K562 (cell line): Measurements from ENCODE around the gene IQCK. TPM values are rescaled to one million over a fixed set of nuclear protein-coding genes. Genes with fewer than 3 reads are reported as not detected.
A peak's percentile ranks its signal among the peaks of the same experiment; 100 is the strongest.

ENCODE experiments used
- CAMTA2 ChIP-seq: fragments of 250-450 bp; sonication (Bioruptor Pico); conservative IDR thresholded peaks from 2 replicates; pipeline ENCODE4 v1.5.1; 2022
- CBFA2T2 ChIP-seq: fragments of 450-650 bp; conservative IDR thresholded peaks from 2 replicates; pipeline ENCODE4 v1.6.1; 2017; ENCODE audit warnings: mild to moderate bottlenecking
- FOXK2 ChIP-seq, 2 experiments: fragments of 450-650 bp; IDR thresholded peaks in 1 of 2; conservative IDR thresholded peaks in 1 of 2; 2 replicates each; pipeline ENCODE4 v1.6.1; 2016; ENCODE audit warnings: low read depth in 2 of 2, mild to moderate bottlenecking in 1 of 2
- GABPA ChIP-seq: fragments of 200-800 bp; sonication (Bioruptor generic); conservative IDR thresholded peaks from 2 replicates; pipeline ENCODE4 v1.6.1; 2016; ENCODE audit warnings: low read depth, missing genetic modification characterization, missing compliant biosample characterization
- KLF10 ChIP-seq: fragments of 250-450 bp; sonication (Bioruptor Pico); IDR thresholded peaks from 2 replicates; pipeline ENCODE4 v1.6.1; 2021; ENCODE audit warnings: matching md5 sums
- MCM3 ChIP-seq: fragments of 450-650 bp; IDR thresholded peaks from 2 replicates; pipeline ENCODE4 v1.6.1; 2016
- PCBP2 ChIP-seq: fragments of 200-400 bp; formaldehyde crosslinking; IDR thresholded peaks from 2 replicates; pipeline ENCODE4 v1.6.1; 2018; ENCODE audit warnings: low read length, low read depth, mild to moderate bottlenecking, moderate library complexity; ENCODE audit not compliant: poor library complexity, severe bottlenecking
- SIN3B ChIP-seq: fragments of 450-650 bp; IDR thresholded peaks from 2 replicates; pipeline ENCODE4 v1.6.1; 2017; ENCODE audit warnings: low read depth, mild to moderate bottlenecking, moderate library complexity
- SMARCA5 ChIP-seq: fragments of 450-650 bp; IDR thresholded peaks from 2 replicates; pipeline ENCODE4 v1.6.1; 2016
- SMARCE1 ChIP-seq: fragments of 450-650 bp; IDR thresholded peaks from 2 replicates; pipeline ENCODE4 v1.7.1; 2016; ENCODE audit warnings: mild to moderate bottlenecking
- TCF7 ChIP-seq: sonication (generic); IDR thresholded peaks from 2 replicates; pipeline ENCODE4 v1.6.1; 2016; ENCODE audit warnings: antibody characterized with exemption, borderline replicate concordance
- TSC22D4 ChIP-seq: fragments of 450-650 bp; IDR thresholded peaks from 2 replicates; pipeline ENCODE4 v1.6.1; 2016; ENCODE audit warnings: missing genetic modification characterization, missing biosample characterization, control low read depth
- ZFP1 ChIP-seq: fragments of 450-650 bp; formaldehyde crosslinking; IDR thresholded peaks from 2 replicates; pipeline ENCODE4 v1.4.0; 2020; ENCODE audit warnings: mild to moderate bottlenecking, mixed read lengths
- ZNF143 ChIP-seq: sonication (generic); formaldehyde crosslinking; IDR thresholded peaks from 2 replicates; pipeline ENCODE4 v1.9.0; 2022; ENCODE audit warnings: mild to moderate bottlenecking, missing genetic modification reagents
- polyA plus RNA-seq, 8 experiments: library from polyadenylated mRNA; depleted of rRNA in 4 of 8; stranded (reverse) in 5 of 8; unstranded in 3 of 8; fragments of >200 nt; fragmentation: Nextera tagmentation in 2 of 8; fragmentation: Illumina TruSeq in 1 of 8; extraction: Ambion mirVana in 2 of 8; extraction: Trizol in 1 of 8; gene quantifications; 2 replicates each; pipeline versions ENCODE4 v1.2.1 to v1.2.3, GENCODE V29; 2011 to 2014; ENCODE audit warnings: inconsistent platforms in 1 of 8, missing spikeins in 1 of 8
- total RNA-seq, 7 experiments: library from RNA; depleted of rRNA in 6 of 7; stranded (reverse); fragments of >200 nt in 6 of 7; fragmentation: Illumina TruSeq in 2 of 7; extraction: Trizol in 2 of 7; gene quantifications; 2 replicates each; pipeline versions ENCODE4 v1.2.1 to v1.2.3, GENCODE V29; 2011 to 2021; ENCODE audit warnings: low replicate concordance in 1 of 7
- TF ChIP-seq, protein P1 (sequence below), 2 experiments: fragments of 450-650 bp; IDR thresholded peaks; 2 replicates each; pipeline ENCODE4 v1.6.1; 2018; ENCODE audit warnings: mild to moderate bottlenecking in 2 of 2, low read depth in 1 of 2; ENCODE audit not compliant: partially characterized antibody in 2 of 2
- TF ChIP-seq, protein P2 (sequence below): sonication (generic); formaldehyde crosslinking; IDR thresholded peaks from 2 replicates; pipeline ENCODE4 v1.8.0; 2022; ENCODE audit warnings: mild to moderate bottlenecking, missing genetic modification reagents
- TF ChIP-seq, protein P3 (sequence below), 2 experiments: fragments of 450-650 bp in 1 of 2; sonication (generic) in 1 of 2; formaldehyde crosslinking in 1 of 2; IDR thresholded peaks in 1 of 2; conservative IDR thresholded peaks in 1 of 2; 2 replicates each; pipeline versions ENCODE4 v1.6.1 to v1.8.1; 2016 to 2023; ENCODE audit warnings: mild to moderate bottlenecking in 2 of 2, moderate library complexity in 2 of 2, inconsistent platforms in 1 of 2, missing genetic modification reagents in 1 of 2
- TF ChIP-seq, protein P4 (sequence below): fragments of 450-650 bp; IDR thresholded peaks from 2 replicates; pipeline ENCODE4 v1.6.1; 2018; ENCODE audit not compliant: partially characterized antibody

Gene IQCK
- total and polyA plus RNA-seq, 9 of the 15 experiments (the other 6 are each of a cell fraction or from before 2014, with no cell fraction given), result 5.2 to 12.2 (median 7.3) TPM

DNA sequence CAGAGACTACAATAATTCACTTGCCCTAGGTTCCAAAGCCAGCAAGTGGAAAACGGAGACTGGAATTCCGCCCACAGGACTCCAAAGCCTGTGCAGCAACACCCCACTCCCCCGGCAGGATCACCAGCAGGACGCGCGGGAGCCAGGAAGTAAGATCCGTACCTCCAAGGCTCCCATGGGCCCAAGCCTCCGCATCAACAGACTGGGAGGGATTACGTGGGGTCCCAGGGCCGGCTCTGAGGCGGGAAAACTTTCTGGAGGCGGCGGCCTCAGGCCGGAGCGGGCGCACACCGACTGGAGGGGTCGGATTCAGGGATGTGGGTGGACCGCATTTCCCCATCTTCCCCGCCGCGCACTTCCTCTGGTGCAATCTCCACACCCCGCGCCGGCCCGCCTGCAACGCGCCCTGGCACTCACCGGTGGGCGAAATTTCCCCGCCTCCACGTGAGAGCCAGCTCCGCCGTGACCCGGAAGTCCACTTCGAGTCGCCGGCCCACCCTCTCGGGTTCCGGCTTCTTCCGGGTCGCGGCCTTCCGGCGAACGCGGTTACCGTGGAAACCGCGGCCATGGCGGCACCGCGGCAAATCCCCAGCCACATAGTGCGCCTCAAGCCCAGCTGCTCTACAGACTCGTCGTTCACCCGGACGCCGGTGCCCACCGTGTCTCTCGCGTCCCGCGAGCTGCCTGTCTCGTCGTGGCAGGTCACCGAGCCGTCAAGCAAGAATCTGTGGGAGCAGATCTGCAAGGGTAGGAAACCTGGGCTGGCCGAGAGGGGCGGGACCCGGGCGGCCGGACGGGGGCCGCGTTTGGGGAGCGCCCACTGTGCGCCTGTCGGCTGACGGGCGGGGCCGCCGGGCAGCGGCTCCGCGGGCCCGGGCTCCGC lies at the start of gene IQCK, which contains the start of gene KNOP1 (continued):
- TF ChIP-seq GABPA (tag) (peak; percentile 99), PCBP2 (no peak), ZFP1 (CRISPR knock-in tag) (no peak), SMARCA5 (no peak), TSC22D4 (tag) (no peak), CAMTA2 (CRISPR knock-in tag) (0 out of 2 replicates have a peak, but pooled peaks have one; percentile 35), MCM3 (no peak), KLF10 (CRISPR knock-in tag) (no peak), SIN3B (no peak; the same call in none of the 2 replicates), SMARCE1 (no peak), TCF7 (no peak), ZNF143 (CRISPR knock-in tag) (no peak), FOXK2 (conservative IDR thresholded peaks at IDR 0.05 in 1 of 2, IDR thresholded peaks at IDR 0.05 in 1 of 2; ENCODE audit: low read depth in 2 of 2) (peak in 1 of 2 experiments; percentile 14; a peak in 1 of 4 replicates), CBFA2T2 (no peak)
- TF ChIP-seq, protein P1, sequence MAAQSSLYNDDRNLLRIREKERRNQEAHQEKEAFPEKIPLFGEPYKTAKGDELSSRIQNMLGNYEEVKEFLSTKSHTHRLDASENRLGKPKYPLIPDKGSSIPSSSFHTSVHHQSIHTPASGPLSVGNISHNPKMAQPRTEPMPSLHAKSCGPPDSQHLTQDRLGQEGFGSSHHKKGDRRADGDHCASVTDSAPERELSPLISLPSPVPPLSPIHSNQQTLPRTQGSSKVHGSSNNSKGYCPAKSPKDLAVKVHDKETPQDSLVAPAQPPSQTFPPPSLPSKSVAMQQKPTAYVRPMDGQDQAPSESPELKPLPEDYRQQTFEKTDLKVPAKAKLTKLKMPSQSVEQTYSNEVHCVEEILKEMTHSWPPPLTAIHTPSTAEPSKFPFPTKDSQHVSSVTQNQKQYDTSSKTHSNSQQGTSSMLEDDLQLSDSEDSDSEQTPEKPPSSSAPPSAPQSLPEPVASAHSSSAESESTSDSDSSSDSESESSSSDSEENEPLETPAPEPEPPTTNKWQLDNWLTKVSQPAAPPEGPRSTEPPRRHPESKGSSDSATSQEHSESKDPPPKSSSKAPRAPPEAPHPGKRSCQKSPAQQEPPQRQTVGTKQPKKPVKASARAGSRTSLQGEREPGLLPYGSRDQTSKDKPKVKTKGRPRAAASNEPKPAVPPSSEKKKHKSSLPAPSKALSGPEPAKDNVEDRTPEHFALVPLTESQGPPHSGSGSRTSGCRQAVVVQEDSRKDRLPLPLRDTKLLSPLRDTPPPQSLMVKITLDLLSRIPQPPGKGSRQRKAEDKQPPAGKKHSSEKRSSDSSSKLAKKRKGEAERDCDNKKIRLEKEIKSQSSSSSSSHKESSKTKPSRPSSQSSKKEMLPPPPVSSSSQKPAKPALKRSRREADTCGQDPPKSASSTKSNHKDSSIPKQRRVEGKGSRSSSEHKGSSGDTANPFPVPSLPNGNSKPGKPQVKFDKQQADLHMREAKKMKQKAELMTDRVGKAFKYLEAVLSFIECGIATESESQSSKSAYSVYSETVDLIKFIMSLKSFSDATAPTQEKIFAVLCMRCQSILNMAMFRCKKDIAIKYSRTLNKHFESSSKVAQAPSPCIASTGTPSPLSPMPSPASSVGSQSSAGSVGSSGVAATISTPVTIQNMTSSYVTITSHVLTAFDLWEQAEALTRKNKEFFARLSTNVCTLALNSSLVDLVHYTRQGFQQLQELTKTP (IDR thresholded peaks at IDR 0.05; ENCODE audit: low read depth in 1 of 2, partially characterized antibody in 2 of 2), result no peak
- TF ChIP-seq, protein P2, sequence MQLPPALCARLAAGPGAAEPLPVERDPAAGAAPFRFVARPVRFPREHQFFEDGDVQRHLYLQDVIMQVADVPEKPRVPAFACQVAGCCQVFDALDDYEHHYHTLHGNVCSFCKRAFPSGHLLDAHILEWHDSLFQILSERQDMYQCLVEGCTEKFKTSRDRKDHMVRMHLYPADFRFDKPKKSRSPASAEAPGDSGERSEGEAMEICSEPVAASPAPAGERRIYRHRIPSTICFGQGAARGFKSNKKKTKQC, result no peak
- TF ChIP-seq, protein P3, sequence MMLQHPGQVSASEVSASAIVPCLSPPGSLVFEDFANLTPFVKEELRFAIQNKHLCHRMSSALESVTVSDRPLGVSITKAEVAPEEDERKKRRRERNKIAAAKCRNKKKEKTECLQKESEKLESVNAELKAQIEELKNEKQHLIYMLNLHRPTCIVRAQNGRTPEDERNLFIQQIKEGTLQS (IDR thresholded peaks at IDR 0.05), result no peak
- TF ChIP-seq, protein P3 (CRISPR knock-in tag; conservative IDR thresholded peaks at IDR 0.05), result no peak
- TF ChIP-seq, protein P4, sequence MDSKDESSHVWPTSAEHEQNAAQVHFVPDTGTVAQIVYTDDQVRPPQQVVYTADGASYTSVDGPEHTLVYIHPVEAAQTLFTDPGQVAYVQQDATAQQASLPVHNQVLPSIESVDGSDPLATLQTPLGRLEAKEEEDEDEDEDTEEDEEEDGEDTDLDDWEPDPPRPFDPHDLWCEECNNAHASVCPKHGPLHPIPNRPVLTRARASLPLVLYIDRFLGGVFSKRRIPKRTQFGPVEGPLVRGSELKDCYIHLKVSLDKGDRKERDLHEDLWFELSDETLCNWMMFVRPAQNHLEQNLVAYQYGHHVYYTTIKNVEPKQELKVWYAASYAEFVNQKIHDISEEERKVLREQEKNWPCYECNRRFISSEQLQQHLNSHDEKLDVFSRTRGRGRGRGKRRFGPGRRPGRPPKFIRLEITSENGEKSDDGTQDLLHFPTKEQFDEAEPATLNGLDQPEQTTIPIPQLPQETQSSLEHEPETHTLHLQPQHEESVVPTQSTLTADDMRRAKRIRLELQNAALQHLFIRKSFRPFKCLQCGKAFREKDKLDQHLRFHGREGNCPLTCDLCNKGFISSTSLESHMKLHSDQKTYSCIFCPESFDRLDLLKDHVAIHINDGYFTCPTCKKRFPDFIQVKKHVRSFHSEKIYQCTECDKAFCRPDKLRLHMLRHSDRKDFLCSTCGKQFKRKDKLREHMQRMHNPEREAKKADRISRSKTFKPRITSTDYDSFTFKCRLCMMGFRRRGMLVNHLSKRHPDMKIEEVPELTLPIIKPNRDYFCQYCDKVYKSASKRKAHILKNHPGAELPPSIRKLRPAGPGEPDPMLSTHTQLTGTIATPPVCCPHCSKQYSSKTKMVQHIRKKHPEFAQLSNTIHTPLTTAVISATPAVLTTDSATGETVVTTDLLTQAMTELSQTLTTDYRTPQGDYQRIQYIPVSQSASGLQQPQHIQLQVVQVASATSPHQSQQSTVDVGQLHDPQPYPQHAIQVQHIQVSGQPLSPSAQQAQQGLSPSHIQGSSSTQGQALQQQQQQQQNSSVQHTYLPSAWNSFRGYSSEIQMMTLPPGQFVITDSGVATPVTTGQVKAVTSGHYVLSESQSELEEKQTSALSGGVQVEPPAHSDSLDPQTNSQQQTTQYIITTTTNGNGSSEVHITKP, result no peak
